ENCODE results near the gene BCR.

DNA sequence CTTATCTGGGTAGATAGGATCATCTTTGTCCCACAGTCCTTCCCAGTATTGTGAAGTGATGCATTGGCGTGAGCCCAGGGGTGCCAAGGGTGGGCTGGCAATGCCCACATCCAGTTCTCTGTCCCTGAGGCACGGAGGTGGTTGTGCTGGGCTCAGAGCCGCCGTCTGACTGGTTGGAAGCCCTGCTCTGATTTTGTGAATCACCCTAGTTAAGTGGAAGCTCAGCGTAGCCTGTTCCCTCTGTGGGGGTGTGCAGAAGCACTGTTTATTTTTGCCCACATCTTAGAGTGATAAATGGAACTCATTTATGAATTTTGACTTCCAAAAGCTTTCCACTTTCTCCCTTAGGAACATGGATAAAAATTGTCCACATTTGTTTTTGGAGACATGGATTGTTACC, 13.6 kb downstream of the BCR start:
- TF ChIP-seq TAF1 (IDR thresholded peaks at IDR 0.05; ENCODE audit: borderline replicate concordance, low read depth, low read length): no peak
- no peak for TF ChIP-seq POLR2A (IDR thresholded peaks at IDR 0.05; ENCODE audit: low read depth, low read length)
- TF ChIP-seq POLR2AphosphoS5 (IDR thresholded peaks at IDR 0.05; ENCODE audit: low read depth, low read length): no peak

Measured in GM12892 (cell line).